Tibial artery (tissue), 4 donors: ENCODE measurements around the gene ZNF74.
"Not testable (repeated sequence)": the region's sequence is repeated elsewhere in the genome, so short reads cannot be mapped to it uniquely, and the experiment has no call there.

ENCODE experiments used
- DNase-seq, 2 donors: peaks; one replicate each; pipeline ENCODE4 v3.0.0-alpha.2; 2019
- H3K27ac ChIP-seq, 2 donors: fragments of 200-600 bp; sonication (generic) in 1 of 2; 1 replicate in 1 of 2; 2 replicates in 1 of 2; pipeline ENCODE4 v1.5.1; 2018 to 2019; ENCODE audit warnings: mild to moderate bottlenecking in 1 of 2
- H3K27me3 ChIP-seq, 2 donors: fragments of 200-600 bp; sonication (generic) in 1 of 2; one replicate each; pipeline versions ENCODE4 v1.5.1 to v1.6.0; 2016 to 2019
- H3K36me3 ChIP-seq, 3 donors: fragments of 200-600 bp; sonication (generic) in 2 of 3; one replicate each; pipeline ENCODE4 v1.5.1; 2016 to 2019; ENCODE audit warnings: mild to moderate bottlenecking in 2 of 3
- H3K4me1 ChIP-seq, 4 donors: fragments of 200-600 bp; sonication (generic) in 2 of 4; 1 replicate in 3 of 4; 2 replicates in 1 of 4; pipeline ENCODE4 v1.5.1; 2016 to 2019
- H3K4me3 ChIP-seq, 2 donors: fragments of 200-600 bp; sonication (generic) in 1 of 2; 1 replicate in 1 of 2; 2 replicates in 1 of 2; pipeline ENCODE4 v1.5.1; 2018 to 2019; ENCODE audit warnings: mild to moderate bottlenecking in 2 of 2
- H3K9me3 ChIP-seq, 3 donors: fragments of 200-600 bp; sonication (generic) in 1 of 3; one replicate each; pipeline ENCODE4 v1.5.1; 2016 to 2019
- CTCF ChIP-seq, 2 experiments: fragments of 200-600 bp in 1 of 2; fragments of 450-650 bp in 1 of 2; IDR thresholded peaks; one replicate each; pipeline ENCODE4 v1.5.1; 2017 to 2019; ENCODE audit warnings: antibody characterized with exemption in 2 of 2, mild to moderate bottlenecking in 1 of 2, moderate library complexity in 1 of 2
- intact Hi-C: fragments of 100-400 bp; cut with DNase I; formaldehyde crosslinking; loops from one replicate; pipeline ENCODE4 v1.15.0; 2023; ENCODE audit warnings: low total_unique reads

The ZNF74 gene

GRCh38 chr22:20393705-20394476, at the start of gene ZNF74:
Gene ZNF74 (plus strand): TSS chr22:20394151. CDS start chr22:20394629, 478 bp downstream.
- Histone ChIP-seq H3K4me3 (peak within 1 kb of the TSS; percentile 80 to 94), H3K36me3 (no peaks in the 10 kb centered on the region), H3K4me1 (peaks cover 0 to 24% (median 15%) of the 10 kb centered on the region in 4 donors), H3K9me3 (no peaks in the 10 kb centered on the region), H3K27ac (peak within 1 kb of the TSS; percentile 77 to 84), H3K27me3 (no peaks in the 10 kb centered on the region)
- intact Hi-C loops: no loop called here
- no peak for TF ChIP-seq CTCF (IDR thresholded peaks at IDR 0.05)
- DNase-seq: peak; percentile 89 to 93

- intact Hi-C loops: not testable (repeated sequence)
Observed at GRCh38 chr22:20346553-20346952, 47.4 kb upstream of the ZNF74 start.

GRCh38 chr22:20352536-20352935, 41.4 kb upstream of the ZNF74 start:
- intact Hi-C loops, H3K36me3 ChIP-seq, H3K9me3 ChIP-seq, H3K27ac ChIP-seq, DNase-seq, H3K4me3 ChIP-seq, H3K27me3 ChIP-seq, H3K4me1 ChIP-seq: not testable (repeated sequence)

More at GRCh38 chr22:20346553-20346952, 47.4 kb upstream of the ZNF74 start:
- not testable (repeated sequence) for H3K27ac ChIP-seq, H3K9me3 ChIP-seq, DNase-seq, H3K4me1 ChIP-seq, H3K36me3 ChIP-seq, H3K27me3 ChIP-seq, H3K4me3 ChIP-seq

- no peak for TF ChIP-seq CTCF (IDR thresholded peaks at IDR 0.05)
- Histone ChIP-seq H3K9me3 (no peaks in the 10 kb centered on the region), H3K4me1 (no peaks in the 10 kb centered on the region), H3K36me3 (no peaks in the 10 kb centered on the region), H3K27ac (no peak overlapping the region), H3K4me3 (no peak overlapping the region), H3K27me3 (no peaks in the 10 kb centered on the region)
- intact Hi-C loops: no loop called here
- no peak for DNase-seq
Observed at GRCh38 chr22:20354238-20354975, 39.5 kb upstream of the ZNF74 start.

GRCh38 chr22:20355939-20356636, 37.9 kb upstream of the ZNF74 start:
- H3K9me3 ChIP-seq, DNase-seq, intact Hi-C loops, H3K4me3 ChIP-seq, H3K36me3 ChIP-seq, H3K27me3 ChIP-seq, H3K4me1 ChIP-seq, H3K27ac ChIP-seq: not testable (repeated sequence)

GRCh38 chr22:20356906-20357305, 37.0 kb upstream of the ZNF74 start:
- H3K27ac ChIP-seq, H3K27me3 ChIP-seq, H3K36me3 ChIP-seq, H3K9me3 ChIP-seq, DNase-seq, H3K4me3 ChIP-seq, H3K4me1 ChIP-seq, intact Hi-C loops: not testable (repeated sequence)

- DNase-seq, H3K4me3 ChIP-seq, H3K27ac ChIP-seq, H3K9me3 ChIP-seq, H3K27me3 ChIP-seq, H3K4me1 ChIP-seq, intact Hi-C loops, H3K36me3 ChIP-seq: not testable (repeated sequence)
Observed at GRCh38 chr22:20357967-20358366, 36.0 kb upstream of the ZNF74 start.

GRCh38 chr22:20358503-20359239, 35.3 kb upstream of the ZNF74 start:
- H3K9me3 ChIP-seq, H3K4me3 ChIP-seq, H3K36me3 ChIP-seq, DNase-seq, H3K27ac ChIP-seq, H3K4me1 ChIP-seq, H3K27me3 ChIP-seq, intact Hi-C loops: not testable (repeated sequence)

GRCh38 chr22:20360261-20360660, 33.7 kb upstream of the ZNF74 start:
- DNase-seq, H3K9me3 ChIP-seq, H3K4me1 ChIP-seq, H3K4me3 ChIP-seq, intact Hi-C loops, H3K36me3 ChIP-seq, H3K27me3 ChIP-seq, H3K27ac ChIP-seq: not testable (repeated sequence)

GRCh38 chr22:20360866-20361751, 32.8 kb upstream of the ZNF74 start:
- H3K4me3 ChIP-seq, DNase-seq, H3K4me1 ChIP-seq, H3K9me3 ChIP-seq, H3K27ac ChIP-seq, intact Hi-C loops, H3K36me3 ChIP-seq, H3K27me3 ChIP-seq: not testable (repeated sequence)
